Activated CD4-positive, alpha-beta T cell treated with anti-CD3 and anti-CD28 coated beads, Interleukin-2, amount 10 ng/mL, durations not matched to agents 7 days and 5 days (primary cell): ENCODE data around the gene GDNF. TPM values are rescaled to one million over a fixed set of nuclear protein-coding genes. Genes with fewer than 3 reads are reported as not detected.
"Not testable (repeated sequence)": the region's sequence is repeated elsewhere in the genome, so short reads cannot be mapped to it uniquely, and the experiment has no call there.

ENCODE experiments used
- CTCF ChIA-PET: fragments of 350-600 bp; sonication (Branson Sonifier 250); formaldehyde crosslinking; loops from one replicate; lab custom pipeline; 2021; ENCODE audit warnings: antibody characterized with exemption; lab: Charles Lee
- POLR2A ChIA-PET: fragments of 350-600 bp; sonication (Branson Sonifier 250); formaldehyde crosslinking; loops from one replicate; lab custom pipeline; 2021; ENCODE audit warnings: antibody characterized with exemption; lab: Charles Lee
- DNase-seq: peaks from one replicate; pipeline ENCODE4 v3.0.0-alpha.2; 2020
- H3K27ac Mint-ChIP-seq: one replicate; pipeline ENCODE4 v1.8.0; 2021; ENCODE audit warnings: mild to moderate bottlenecking, moderate library complexity, mixed read lengths
- H3K27me3 Mint-ChIP-seq: one replicate; pipeline ENCODE4 v1.8.0; 2021; ENCODE audit warnings: mixed read lengths
- H3K36me3 Mint-ChIP-seq: one replicate; pipeline ENCODE4 v1.8.0; 2021; ENCODE audit warnings: low read depth, mixed read lengths
- H3K4me1 Mint-ChIP-seq: one replicate; pipeline ENCODE4 v1.8.0; 2021; ENCODE audit warnings: mixed read lengths
- H3K4me3 Mint-ChIP-seq: one replicate; pipeline ENCODE4 v1.8.0; 2021; ENCODE audit warnings: mild to moderate bottlenecking, moderate library complexity, mixed read lengths
- H3K9me3 Mint-ChIP-seq: one replicate; pipeline ENCODE4 v1.8.0; 2021; ENCODE audit warnings: mixed read lengths
- total RNA-seq, 2 experiments: library from RNA; stranded (reverse); gene quantifications; one replicate each; pipeline ENCODE4 v1.2.3, GENCODE V29; 2021

GDNF gene
- total RNA-seq = not detected

DNA sequence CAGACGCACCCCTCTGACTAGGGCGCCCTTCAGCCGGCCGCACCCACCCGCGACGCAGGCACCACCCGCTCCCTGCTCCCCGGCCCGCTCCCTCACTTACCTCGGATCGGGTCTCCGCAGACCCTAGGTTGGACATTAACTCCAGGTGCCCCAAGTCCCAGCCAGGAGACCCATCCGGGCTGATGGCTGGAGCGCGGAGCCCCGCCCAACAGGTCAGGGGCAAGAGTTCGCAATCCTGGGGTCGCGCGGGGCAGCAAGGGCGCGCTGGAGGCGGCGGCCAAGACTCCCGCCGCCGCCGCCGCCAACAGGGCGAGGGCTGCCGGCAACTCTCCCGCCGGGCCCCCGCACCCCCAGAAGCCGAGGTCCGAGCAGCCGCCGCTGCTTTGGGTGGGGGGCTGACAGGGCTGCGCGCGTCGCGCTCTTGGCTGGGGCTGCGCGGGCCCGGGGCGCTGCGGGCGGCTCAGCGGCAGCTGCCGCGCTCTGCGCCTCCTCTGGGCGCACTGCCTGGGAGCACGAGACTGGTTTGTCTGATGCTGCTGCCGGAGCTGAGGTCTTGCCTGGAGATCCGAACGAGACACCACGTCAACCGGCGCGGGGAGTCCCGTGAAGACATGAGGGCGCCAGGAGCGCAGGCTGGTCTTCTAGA, at the start of gene GDNF:
Gene GDNF (minus strand): TSS at position 635 of the 646 bp plus-strand sequence. CDS start 5,245 bp downstream, outside the sequence.
- Mint-ChIP-seq H3K27me3 (peaks cover 84% of the 10 kb centered on the region), H3K4me1 (peaks cover 26% of the 10 kb centered on the region), H3K9me3 (no peaks in the 10 kb centered on the region), H3K27ac (peak within 1 kb of the TSS; percentile 41), H3K36me3 (no peaks in the 10 kb centered on the region), H3K4me3 (no peak within 1 kb of the TSS)
- ChIA-PET CTCF (interaction anchor here (1.1 kb wide), 1 partner anchor 10 kb away, joined by 3 read pairs; no protein-coding TSS in a partner anchor), POLR2A (no interaction called here)
- no peak for DNase-seq

DNA sequence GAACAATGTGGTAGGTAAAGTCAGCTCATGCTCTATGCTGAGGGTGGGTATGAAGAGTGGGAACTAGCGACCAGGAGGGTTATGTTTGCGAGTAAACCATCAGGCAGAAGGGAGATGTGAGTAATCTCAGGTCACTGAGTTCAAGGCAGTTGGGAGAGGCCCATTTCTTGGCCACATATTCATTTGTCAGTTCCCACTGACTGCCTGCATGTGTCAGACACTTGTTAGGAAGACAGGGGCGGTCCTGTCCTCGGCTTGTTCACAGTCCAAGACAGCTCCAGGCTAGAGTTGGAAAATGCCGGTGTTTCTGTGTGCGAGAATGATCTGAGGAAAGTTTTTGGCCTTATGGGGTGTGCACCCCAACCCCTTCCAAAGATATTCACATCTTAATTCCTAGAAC, 48.6 kb upstream of the GDNF start:
- H3K9me3 Mint-ChIP-seq = no peaks in the 10 kb centered on the region
- H3K4me3 Mint-ChIP-seq = no peak overlapping the region
- no peaks in the 10 kb centered on the region for H3K4me1 Mint-ChIP-seq
- H3K36me3 Mint-ChIP-seq = no peaks in the 10 kb centered on the region
- no peak for DNase-seq
- no peaks in the 10 kb centered on the region for H3K27me3 Mint-ChIP-seq
- POLR2A ChIA-PET = no interaction called here
- H3K27ac Mint-ChIP-seq = no peak overlapping the region
- CTCF ChIA-PET = no interaction called here

- ChIA-PET CTCF (no interaction called here), POLR2A (no interaction called here)
- H3K4me1 Mint-ChIP-seq = no peaks in the 10 kb centered on the region
- H3K36me3 Mint-ChIP-seq = no peaks in the 10 kb centered on the region
- H3K27me3 Mint-ChIP-seq = no peaks in the 10 kb centered on the region
- no peak overlapping the region for H3K4me3 Mint-ChIP-seq
- no peak overlapping the region for H3K27ac Mint-ChIP-seq
- DNase-seq = no peak
- H3K9me3 Mint-ChIP-seq = no peaks in the 10 kb centered on the region
Measured at GRCh38 chr5:37886242-37886905, 46.5 kb upstream of the GDNF start.

- Mint-ChIP-seq H3K27me3 (no peaks in the 10 kb centered on the region), H3K9me3 (no peaks in the 10 kb centered on the region), H3K4me1 (no peaks in the 10 kb centered on the region), H3K36me3 (no peaks in the 10 kb centered on the region), H3K27ac (no peak overlapping the region), H3K4me3 (no peak overlapping the region)
- ChIA-PET CTCF (no interaction called here), POLR2A (no interaction called here)
- DNase-seq = no peak
Measured at GRCh38 chr5:37882636-37883035, 42.8 kb upstream of the GDNF start.

DNA sequence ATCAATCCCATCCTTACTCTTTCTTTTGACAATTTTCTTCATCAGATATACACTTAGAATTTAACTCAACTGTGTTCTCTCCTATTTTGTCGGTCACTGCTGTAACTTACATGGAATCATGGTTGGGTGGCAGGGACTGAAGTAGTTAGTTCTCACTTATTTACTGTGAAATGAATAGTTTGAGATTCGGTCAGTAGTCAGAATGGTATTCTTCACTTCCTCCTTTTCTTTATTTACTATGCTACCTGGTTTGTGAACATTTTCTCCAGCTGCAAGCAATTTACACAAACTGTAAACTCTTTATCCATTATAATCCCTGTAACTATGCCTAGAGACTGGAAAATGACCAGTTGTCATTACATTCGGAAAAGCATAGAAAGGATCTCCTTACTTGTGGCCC, 41.5 kb upstream of the GDNF start:
- Mint-ChIP-seq H3K4me1 (no peaks in the 10 kb centered on the region), H3K36me3 (no peaks in the 10 kb centered on the region), H3K4me3 (no peak overlapping the region), H3K27me3 (no peaks in the 10 kb centered on the region), H3K9me3 (no peaks in the 10 kb centered on the region), H3K27ac (no peak overlapping the region)
- CTCF ChIA-PET = no interaction called here
- POLR2A ChIA-PET = no interaction called here
- DNase-seq = no peak

- Mint-ChIP-seq H3K27ac (no peak overlapping the region), H3K4me3 (no peak overlapping the region), H3K36me3 (no peaks in the 10 kb centered on the region), H3K27me3 (no peaks in the 10 kb centered on the region), H3K4me1 (no peaks in the 10 kb centered on the region), H3K9me3 (no peaks in the 10 kb centered on the region)
- DNase-seq = no peak
- POLR2A ChIA-PET = no interaction called here
- CTCF ChIA-PET = no interaction called here
Measured at GRCh38 chr5:37876943-37877342, 37.1 kb upstream of the GDNF start.

DNA sequence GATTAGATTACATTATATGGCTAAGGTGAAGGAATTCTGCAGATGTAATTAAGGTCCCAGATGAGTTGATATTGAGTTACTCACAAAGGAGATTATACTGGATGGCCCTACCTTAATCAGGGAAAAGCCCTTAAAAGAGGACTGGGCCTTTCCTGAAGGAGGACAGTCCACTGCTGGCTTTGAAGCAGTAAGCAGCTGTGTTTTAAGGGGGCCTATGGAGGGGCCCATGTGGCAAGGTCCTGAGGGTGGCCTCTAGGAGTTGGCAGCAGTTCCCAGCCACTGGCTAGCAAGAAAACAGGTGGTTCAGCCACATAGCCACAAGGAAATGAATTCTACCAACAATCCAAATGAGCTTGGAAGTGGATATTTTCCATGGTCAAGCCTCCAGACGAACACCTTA, 36.4 kb upstream of the GDNF start:
- no peak for DNase-seq
- Mint-ChIP-seq H3K9me3 (no peaks in the 10 kb centered on the region), H3K4me1 (no peaks in the 10 kb centered on the region), H3K27me3 (no peaks in the 10 kb centered on the region), H3K27ac (no peak overlapping the region), H3K36me3 (no peaks in the 10 kb centered on the region), H3K4me3 (no peak overlapping the region)
- CTCF ChIA-PET = no interaction called here
- POLR2A ChIA-PET = no interaction called here

DNA sequence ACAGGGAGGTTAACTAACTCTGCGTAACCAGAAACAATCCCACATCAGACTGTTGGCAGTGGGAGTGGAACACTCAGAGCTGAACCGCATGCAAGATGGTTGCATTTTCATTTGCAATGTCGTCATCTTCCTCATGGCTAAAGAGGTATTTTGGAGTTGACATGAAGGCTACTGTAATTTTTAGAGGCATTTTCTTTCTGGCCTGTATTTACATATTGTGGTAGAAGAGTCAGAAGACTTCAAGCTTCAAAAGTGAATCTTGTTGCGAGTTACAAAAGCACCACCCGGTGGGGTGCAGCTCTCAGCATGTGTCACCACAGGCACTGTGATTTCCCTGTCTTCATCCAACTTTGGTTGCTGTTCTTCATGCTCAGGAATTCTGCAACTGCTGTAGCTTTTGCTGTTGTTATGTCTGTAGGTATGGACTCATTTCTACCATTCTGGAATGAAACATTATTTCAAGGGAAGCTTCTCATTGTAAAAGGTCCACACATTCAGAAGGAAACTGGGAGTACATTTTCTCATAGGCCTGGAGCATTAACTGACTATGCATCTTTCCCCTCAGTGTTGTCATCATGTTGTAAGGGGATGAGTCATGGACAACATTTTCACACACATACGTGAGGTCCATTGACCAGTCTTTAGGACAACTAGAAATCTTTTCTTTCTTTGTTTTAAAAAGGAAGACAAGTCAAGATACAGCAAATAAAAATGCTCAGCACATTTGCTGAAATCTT, 35.4 kb upstream of the GDNF start:
- CTCF ChIA-PET = no interaction called here
- Mint-ChIP-seq H3K27me3 (no peaks in the 10 kb centered on the region), H3K27ac (no peak overlapping the region)

DNA sequence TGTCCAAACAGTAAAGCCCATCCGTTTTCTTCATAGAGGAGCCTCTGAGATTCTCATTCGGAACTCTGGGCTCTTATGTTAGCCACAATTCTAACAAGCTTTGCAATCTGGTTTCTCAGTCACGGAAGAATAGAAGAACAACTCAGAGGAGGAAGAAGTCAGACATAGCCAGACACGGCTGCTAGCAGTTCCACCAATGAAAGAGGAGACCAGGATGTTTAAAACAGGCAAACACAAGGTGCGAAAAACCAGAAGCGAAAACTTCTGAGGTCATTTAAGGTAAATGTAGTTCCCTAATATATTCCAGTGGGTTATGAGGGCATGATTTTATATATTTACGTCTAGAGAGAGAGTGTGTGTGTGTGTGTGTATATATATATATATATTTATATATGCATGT, 34.1 kb upstream of the GDNF start:
- Mint-ChIP-seq H3K27me3 (no peaks in the 10 kb centered on the region), H3K4me3 (no peak overlapping the region), H3K9me3 (no peaks in the 10 kb centered on the region), H3K4me1 (no peaks in the 10 kb centered on the region), H3K27ac (no peak overlapping the region), H3K36me3 (no peaks in the 10 kb centered on the region)
- POLR2A ChIA-PET = no interaction called here
- CTCF ChIA-PET = no interaction called here
- DNase-seq = no peak

More for the DNA sequence above, 35.4 kb upstream of the GDNF start:
- no peaks in the 10 kb centered on the region for H3K9me3 Mint-ChIP-seq
- POLR2A ChIA-PET = no interaction called here
- no peak for DNase-seq
- H3K36me3 Mint-ChIP-seq = no peaks in the 10 kb centered on the region
- no peak overlapping the region for H3K4me3 Mint-ChIP-seq
- no peaks in the 10 kb centered on the region for H3K4me1 Mint-ChIP-seq

GRCh38 chr5:37871023-37871815, 31.4 kb upstream of the GDNF start:
- Mint-ChIP-seq H3K27ac (no peak overlapping the region), H3K36me3 (no peaks in the 10 kb centered on the region), H3K4me1 (no peaks in the 10 kb centered on the region), H3K4me3 (no peak overlapping the region), H3K9me3 (no peaks in the 10 kb centered on the region), H3K27me3 (no peaks in the 10 kb centered on the region)
- DNase-seq = no peak
- ChIA-PET CTCF (no interaction called here), POLR2A (no interaction called here)

GRCh38 chr5:37869216-37869615, 29.4 kb upstream of the GDNF start:
- POLR2A ChIA-PET = no interaction called here
- H3K27ac Mint-ChIP-seq = no peak overlapping the region
- no peak for DNase-seq
- H3K27me3 Mint-ChIP-seq = no peaks in the 10 kb centered on the region
- CTCF ChIA-PET = no interaction called here
- no peaks in the 10 kb centered on the region for H3K4me1 Mint-ChIP-seq
- H3K4me3 Mint-ChIP-seq = no peak overlapping the region
- H3K36me3 Mint-ChIP-seq = no peaks in the 10 kb centered on the region
- H3K9me3 Mint-ChIP-seq = no peaks in the 10 kb centered on the region

- ChIA-PET POLR2A (no interaction called here), CTCF (no interaction called here)
- Mint-ChIP-seq H3K27me3 (no peaks in the 10 kb centered on the region), H3K9me3 (no peaks in the 10 kb centered on the region), H3K4me3 (no peak overlapping the region), H3K27ac (no peak overlapping the region), H3K4me1 (no peaks in the 10 kb centered on the region), H3K36me3 (no peaks in the 10 kb centered on the region)
- DNase-seq = no peak
Measured at GRCh38 chr5:37867654-37868053, 27.8 kb upstream of the GDNF start.

DNA sequence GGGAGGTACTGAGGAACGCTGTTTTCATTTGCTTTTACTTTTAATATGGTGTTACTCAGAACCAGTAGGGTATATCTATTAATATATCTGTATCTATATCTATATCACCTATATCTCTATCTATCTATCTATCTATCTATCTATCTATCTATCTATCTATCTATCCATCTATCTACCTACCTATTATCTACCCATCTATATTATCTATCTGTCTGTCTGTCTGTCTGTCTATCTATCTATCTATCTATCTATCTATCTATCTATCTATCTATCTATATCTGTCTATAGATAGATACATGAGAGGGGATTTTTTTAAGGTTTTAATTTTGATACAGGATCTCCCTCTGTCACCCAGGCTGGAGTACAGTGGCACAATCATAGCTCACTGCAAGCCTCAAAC, 23.1 kb upstream of the GDNF start:
- H3K36me3 Mint-ChIP-seq, H3K4me1 Mint-ChIP-seq, POLR2A ChIA-PET, H3K9me3 Mint-ChIP-seq, CTCF ChIA-PET, DNase-seq, H3K4me3 Mint-ChIP-seq, H3K27me3 Mint-ChIP-seq, H3K27ac Mint-ChIP-seq: not testable (repeated sequence)
